Left forelimb (tissue), 1 donor: Measurements from ENCODE around the gene RHBDF2.

ENCODE experiments used
- DNase-seq: peaks from one replicate; pipeline ENCODE4 v3.0.0-alpha.2; 2018; ENCODE audit warnings: low spot score

RHBDF2 gene

DNA sequence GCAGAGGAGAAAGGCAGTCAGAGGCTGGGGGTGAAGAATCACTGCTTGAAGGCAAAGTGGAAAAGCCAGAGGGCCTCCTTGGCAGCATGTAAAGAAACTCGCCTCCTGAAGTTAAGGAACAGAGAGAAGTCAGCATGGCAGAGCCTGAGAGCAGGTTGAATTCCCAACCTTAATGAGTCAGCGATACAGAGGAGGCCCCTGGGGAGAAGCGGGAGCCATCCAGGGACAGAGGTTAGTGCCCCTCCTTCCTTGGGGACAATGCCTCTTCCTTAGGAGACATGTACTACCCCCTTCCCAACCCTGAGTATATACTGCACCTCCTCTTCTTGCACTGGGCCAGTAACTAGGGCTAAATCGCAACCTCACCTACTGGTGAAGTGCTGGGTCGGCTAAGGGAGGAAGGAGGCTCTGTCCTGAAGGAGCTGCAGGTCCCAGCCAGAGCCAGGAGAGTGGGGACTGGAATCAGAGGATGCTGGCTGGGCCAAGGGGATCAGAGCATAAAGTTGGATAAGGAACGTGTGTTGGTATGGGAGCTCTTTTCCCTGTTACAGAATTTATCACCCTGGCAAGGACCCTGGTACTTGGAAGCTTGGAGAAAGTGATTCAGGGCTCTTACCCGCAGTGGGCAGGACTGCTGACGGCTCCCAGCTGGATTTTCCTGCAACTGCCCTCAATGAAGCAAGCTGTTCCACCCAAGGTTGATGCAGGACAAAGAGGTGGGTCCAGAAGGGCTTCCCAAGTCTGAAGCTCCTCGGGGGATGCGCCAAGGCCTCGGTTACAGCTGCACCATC lies 39.3 kb downstream of the RHBDF2 start:
- no peak for DNase-seq

GRCh38 chr17:76459674-76460073 lies 41.5 kb downstream of the RHBDF2 start:
- no peak for DNase-seq

GRCh38 chr17:76458580-76459490 lies 42.4 kb downstream of the RHBDF2 start:
- no peak for DNase-seq

GRCh38 chr17:76453431-76453743 lies 47.8 kb downstream of the RHBDF2 start:
- DNase-seq: no peak

DNA sequence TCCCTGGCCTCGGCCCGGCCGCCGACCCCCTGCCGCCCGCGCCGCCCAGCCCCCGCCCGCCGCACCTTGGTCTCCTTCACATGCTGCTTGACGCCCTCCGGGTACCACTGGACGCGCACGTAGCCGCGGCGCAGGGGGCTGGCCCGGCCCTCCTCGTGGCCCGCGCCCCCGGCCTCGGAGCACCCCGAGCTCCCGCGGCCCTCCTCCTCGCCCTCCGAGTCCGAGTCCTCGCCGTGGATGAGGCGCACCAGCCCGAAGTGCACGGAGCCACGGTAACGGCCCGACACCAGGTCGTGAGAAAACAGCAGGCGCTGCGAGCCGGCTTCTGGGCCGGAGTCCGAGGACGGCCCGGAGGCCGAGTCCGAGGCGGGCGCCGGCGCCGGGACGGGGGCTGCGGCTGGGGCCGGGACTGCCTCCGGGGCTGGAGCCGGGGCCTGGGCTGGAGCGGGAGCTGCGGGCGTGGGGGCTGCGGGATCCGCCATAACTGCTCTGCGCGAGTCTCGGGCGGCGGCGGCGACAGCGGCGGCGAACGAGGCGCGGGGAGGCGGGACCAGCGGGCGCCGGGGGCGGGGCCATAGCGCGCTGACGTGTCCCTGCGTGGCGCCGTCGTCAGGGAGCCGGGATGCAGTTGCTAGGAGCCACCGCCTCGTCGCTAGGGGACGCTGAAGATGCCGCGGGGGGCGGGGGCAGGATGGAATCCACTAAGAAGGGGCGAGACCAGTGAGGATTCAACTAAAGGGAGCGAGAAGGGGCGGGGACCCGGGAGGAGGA lies 48.4 kb downstream of the RHBDF2 start, which contains the start of gene UBE2O:
TSS of gene UBE2O (minus strand) at position 493 of the 771 bp plus-strand sequence. CDS start at position 482, 11 bp downstream.
- peak; percentile 92 for DNase-seq

DNA sequence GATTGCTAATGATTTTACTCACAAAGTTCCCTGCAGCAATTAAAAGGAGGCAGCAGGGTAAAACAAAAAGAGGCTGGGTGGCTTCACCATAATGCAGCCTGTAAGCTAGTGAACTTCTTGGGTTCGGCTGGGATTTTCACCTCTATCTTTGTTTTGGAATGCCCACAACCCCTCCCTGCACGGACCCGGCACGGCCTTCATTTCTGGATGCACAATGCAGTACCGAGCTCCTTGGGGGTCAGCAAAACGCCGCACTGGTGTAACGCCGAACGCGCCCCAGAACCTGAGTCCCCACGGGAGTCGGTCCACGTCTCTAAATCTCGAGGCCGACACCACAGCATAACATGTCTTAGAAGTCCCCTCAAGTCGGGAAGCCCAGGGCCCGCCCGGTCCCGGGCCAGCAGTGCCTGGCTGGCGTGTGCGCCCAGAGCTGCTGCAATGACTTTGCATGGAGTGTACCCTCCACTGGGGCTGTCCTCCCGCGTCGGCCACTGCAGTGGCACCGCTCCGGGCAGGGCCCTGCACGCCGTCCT lies 49.0 kb downstream of the RHBDF2 start:
- DNase-seq: no peak

GRCh38 chr17:76451506-76451905 lies 49.7 kb downstream of the RHBDF2 start:
- DNase-seq: no peak

DNA sequence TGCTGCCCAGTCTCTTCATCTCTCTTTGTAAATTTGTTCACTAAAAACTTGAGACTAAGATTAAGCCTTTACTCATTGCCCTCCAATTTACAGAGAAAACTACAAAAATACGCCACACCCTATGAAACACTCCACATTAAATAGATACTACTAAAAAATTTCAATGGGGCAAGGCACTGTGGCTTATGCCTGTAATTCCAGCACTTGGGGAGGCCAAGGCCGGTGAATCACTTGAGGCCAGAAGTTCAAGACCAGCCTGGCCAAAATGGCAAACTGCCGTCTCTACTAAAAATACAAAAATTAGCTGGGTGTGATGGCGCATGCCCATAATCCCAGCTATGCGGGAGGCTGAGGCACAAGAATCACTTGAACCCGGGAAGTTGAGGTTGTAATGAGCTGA lies 52.1 kb downstream of the RHBDF2 start:
- DNase-seq: no peak

- no peak for DNase-seq
These were observed 53.1 kb downstream of the RHBDF2 start for GRCh38 chr17:76447931-76448652.

GRCh38 chr17:76446449-76447231 lies 54.6 kb downstream of the RHBDF2 start:
- DNase-seq: no peak

- no peak for DNase-seq
These were observed 55.4 kb downstream of the RHBDF2 start for GRCh38 chr17:76445697-76446448.

GRCh38 chr17:76444518-76445311 lies 56.5 kb downstream of the RHBDF2 start:
- DNase-seq: no peak

DNA sequence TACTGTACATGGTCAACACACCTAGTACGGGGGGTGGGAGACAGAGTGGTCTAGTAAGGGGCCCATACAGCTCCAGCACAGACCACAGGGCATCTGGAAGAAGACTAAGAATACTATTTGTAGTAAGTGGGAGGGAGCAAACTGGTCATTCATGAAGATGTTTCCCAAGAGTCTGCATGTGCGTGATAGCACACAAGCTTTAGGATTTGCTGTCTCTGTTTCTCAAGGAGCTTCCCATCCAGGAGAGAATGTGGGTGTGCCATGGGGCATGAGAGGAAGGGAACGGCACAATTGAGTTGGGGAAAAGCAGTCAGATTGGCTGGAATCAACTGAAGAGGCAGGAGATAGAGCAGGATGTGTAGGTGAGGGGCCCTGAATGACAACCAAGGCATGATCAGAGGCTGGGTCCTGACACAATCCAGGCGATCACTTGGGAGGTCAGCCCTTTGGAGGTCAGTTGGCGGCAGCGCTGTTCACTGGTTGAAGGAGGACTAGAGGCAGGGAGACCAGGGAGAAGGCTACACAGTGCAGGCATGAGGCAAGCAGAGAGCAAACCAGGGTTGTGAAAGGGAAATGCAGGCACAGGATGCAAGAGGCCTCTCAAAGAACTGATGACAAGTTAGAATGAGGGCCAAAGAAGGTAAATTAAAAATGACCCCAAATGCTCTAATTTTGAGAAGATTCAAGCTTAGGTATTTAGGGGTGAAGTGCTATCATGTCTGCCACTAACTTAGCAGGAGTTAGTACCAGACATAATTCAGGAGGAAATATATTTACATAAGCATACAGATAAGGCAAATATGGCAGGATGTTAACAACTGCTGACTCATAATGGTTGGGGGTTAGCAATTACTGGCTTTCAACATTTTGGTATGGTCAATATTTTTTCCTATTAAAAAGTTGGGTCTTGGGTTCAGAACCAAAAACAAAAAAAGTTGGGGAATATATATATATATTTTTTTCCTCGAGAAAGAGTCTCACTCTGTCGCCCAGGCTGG lies 58.6 kb downstream of the RHBDF2 start:
- DNase-seq: no peak

DNA sequence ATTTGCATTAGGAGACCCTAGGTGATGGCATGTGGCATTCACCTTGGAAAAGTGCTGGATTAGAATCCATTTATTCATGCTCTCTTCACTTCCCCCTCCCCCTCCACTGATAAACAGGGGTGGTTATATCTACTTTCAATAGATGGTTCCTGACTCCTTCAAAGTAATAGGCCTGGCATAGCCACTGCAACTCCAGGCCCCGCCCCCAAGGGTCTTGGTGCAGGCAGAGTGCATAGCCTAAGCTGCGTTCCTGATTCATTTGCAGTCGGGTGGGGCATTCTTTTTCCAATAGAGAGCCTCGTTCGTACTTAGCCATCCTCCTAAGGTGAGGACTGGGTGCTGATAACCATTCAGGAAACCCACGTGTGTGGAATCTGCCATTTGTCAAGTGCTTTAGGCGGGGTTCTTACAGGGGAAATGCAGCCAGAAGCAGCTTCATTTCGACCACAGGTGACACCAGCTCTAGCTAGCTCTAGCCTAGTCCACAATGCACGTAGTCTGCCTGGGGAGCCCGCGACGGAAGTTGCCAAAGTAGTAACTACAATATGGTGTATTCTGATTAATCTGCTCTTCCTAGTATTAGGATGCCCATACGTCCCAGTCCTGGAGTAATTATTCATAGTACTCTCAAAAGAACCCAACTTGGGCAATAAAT lies 59.4 kb downstream of the RHBDF2 start:
- no peak for DNase-seq

GRCh38 chr17:76440751-76441362 lies 60.4 kb downstream of the RHBDF2 start:
- DNase-seq: no peak

GRCh38 chr17:76439314-76439928 lies 61.8 kb downstream of the RHBDF2 start:
- DNase-seq: no peak
